IMR-90 (cell line): ENCODE measurements around the gene FOXO1.

Experiments used
- CEBPB ChIP-seq: IDR thresholded peaks from 2 replicates; pipeline ENCODE4 v1.6.1; 2012; ENCODE audit warnings: low read depth, low read length, improper control_type of control experiment
- CHD1 ChIP-seq: IDR thresholded peaks from 2 replicates; pipeline ENCODE4 v1.6.1; 2012; ENCODE audit warnings: low read depth, low read length, improper control_type of control experiment
- CTCF ChIP-seq: conservative IDR thresholded peaks from 2 replicates; pipeline ENCODE4 v1.5.1; 2012; ENCODE audit warnings: mild to moderate bottlenecking, low read depth, low read length, improper control_type of control experiment
- ELK1 ChIP-seq: fragments of 150-350 bp; IDR thresholded peaks from 2 replicates; pipeline ENCODE4 v1.6.1; 2016; ENCODE audit warnings: low read depth, mild to moderate bottlenecking, low read length, moderate library complexity, borderline replicate concordance
- FOS ChIP-seq: fragments of 150-350 bp; IDR thresholded peaks from 2 replicates; pipeline ENCODE4 v1.6.1; 2016; ENCODE audit warnings: low read depth, low read length
- MAFK ChIP-seq: IDR thresholded peaks from 2 replicates; pipeline ENCODE4 v1.6.1; 2012; ENCODE audit warnings: low read depth, low read length, improper control_type of control experiment
- RAD21 ChIP-seq: IDR thresholded peaks from 2 replicates; pipeline ENCODE4 v1.6.1; 2012; ENCODE audit warnings: low read length, improper control_type of control experiment

- TF ChIP-seq CHD1 (no peak), ELK1 (no peak), CTCF (no peak), RAD21 (no peak), CEBPB (no peak), MAFK (no peak), FOS (no peak)
Measured at GRCh38 chr13:40632915-40633314, 33.5 kb downstream of the FOXO1 start.
